ENCODE data around the gene RNF208.
"Not testable (repeated sequence)": the region's sequence is repeated elsewhere in the genome, so short reads cannot be mapped to it uniquely, and the experiment has no call there.

The RNF208 gene

GRCh38 chr9:137253717-137254623 lies 31.9 kb upstream of the RNF208 start:
- DNase-seq (ENCODE audit: low spot score): no peak

- no peak for DNase-seq (ENCODE audit: low spot score)
Measured at GRCh38 chr9:137252555-137253506, 30.8 kb upstream of the RNF208 start.

GRCh38 chr9:137251490-137252268 lies 29.6 kb upstream of the RNF208 start:
- DNase-seq (ENCODE audit: low spot score): no peak

- DNase-seq (ENCODE audit: low spot score): no peak
Measured at GRCh38 chr9:137251194-137251461, 29.1 kb upstream of the RNF208 start, which contains the start of gene STPG3. Gene STPG3, plus strand, starts transcription at chr9:137251286. Its CDS starts 1 bp downstream, at chr9:137251287.

GRCh38 chr9:137250329-137251193 lies 28.5 kb upstream of the RNF208 start:
- DNase-seq (ENCODE audit: low spot score): no peak

- no peak for DNase-seq (ENCODE audit: low spot score)
Measured at GRCh38 chr9:137247916-137248175, 25.8 kb upstream of the RNF208 start.

GRCh38 chr9:137247135-137247915 lies 25.3 kb upstream of the RNF208 start:
- DNase-seq (ENCODE audit: low spot score): no peak

- no peak for DNase-seq (ENCODE audit: low spot score)
Measured at GRCh38 chr9:137245450-137246421, 23.7 kb upstream of the RNF208 start.

GRCh38 chr9:137244486-137245449 lies 22.7 kb upstream of the RNF208 start:
- DNase-seq (ENCODE audit: low spot score): no peak

GRCh38 chr9:137243626-137244485 lies 21.8 kb upstream of the RNF208 start:
- no peak for DNase-seq (ENCODE audit: low spot score)

- not testable (repeated sequence) for DNase-seq (ENCODE audit: low spot score)
Measured at GRCh38 chr9:137243266-137243625, 21.2 kb upstream of the RNF208 start.

GRCh38 chr9:137242269-137243203 lies 20.5 kb upstream of the RNF208 start:
- no peak for DNase-seq (ENCODE audit: low spot score)

- peak; percentile 63 for DNase-seq (ENCODE audit: low spot score)
Measured at GRCh38 chr9:137241490-137242268, 19.6 kb upstream of the RNF208 start.

GRCh38 chr9:137240841-137241489 lies 18.9 kb upstream of the RNF208 start, which contains the start of gene TUBB4B:
Gene TUBB4B, plus strand, starts transcription at chr9:137241287. Its CDS starts 74 bp downstream, at chr9:137241361.
- peak; percentile 99 for DNase-seq (ENCODE audit: low spot score)

All from germinal center (tissue), 1 donor.